T follicular helper cell (primary cell): Measurements from ENCODE around the gene TH.
"Not testable (repeated sequence)": the region's sequence is repeated elsewhere in the genome, so short reads cannot be mapped to it uniquely, and the experiment has no call there.

Source experiments
- DNase-seq: peaks from one replicate; pipeline ENCODE4 v3.0.0-alpha.2; 2020; ENCODE audit warnings: low read depth

TH gene

GRCh38 chr11:2129699-2130366, 41.8 kb downstream of the TH start:
- DNase-seq, result no peak

- DNase-seq, result no peak
Measured at GRCh38 chr11:2129308-2129698, 42.3 kb downstream of the TH start.

- DNase-seq, result no peak
Measured at GRCh38 chr11:2128511-2129307, 42.9 kb downstream of the TH start.

- no peak for DNase-seq
Measured at GRCh38 chr11:2128130-2128510, 43.5 kb downstream of the TH start.

GRCh38 chr11:2127482-2128129, 44.0 kb downstream of the TH start:
- no peak for DNase-seq

- DNase-seq, result no peak
Measured at GRCh38 chr11:2126520-2127085, 45.0 kb downstream of the TH start.

GRCh38 chr11:2124736-2125484, 46.7 kb downstream of the TH start:
- DNase-seq, result not testable (repeated sequence)

GRCh38 chr11:2123628-2123960, 48.0 kb downstream of the TH start:
- DNase-seq, result no peak

- no peak for DNase-seq
Measured at GRCh38 chr11:2122907-2123627, 48.5 kb downstream of the TH start.

- DNase-seq, result no peak
Measured at GRCh38 chr11:2122222-2122906, 49.3 kb downstream of the TH start.

- DNase-seq, result no peak
Measured at GRCh38 chr11:2121227-2122130, 50.1 kb downstream of the TH start.

GRCh38 chr11:2120359-2121100, 51.1 kb downstream of the TH start:
- no peak for DNase-seq

- DNase-seq, result no peak
Measured at GRCh38 chr11:2118677-2119076, 52.9 kb downstream of the TH start.

- no peak for DNase-seq
Measured at GRCh38 chr11:2116680-2117079, 54.9 kb downstream of the TH start.

- no peak for DNase-seq
Measured at GRCh38 chr11:2115308-2115707, 56.3 kb downstream of the TH start.

GRCh38 chr11:2114430-2115241, 57.0 kb downstream of the TH start:
- DNase-seq, result no peak
